ENCODE data around the gene EAPP.
"Not testable (repeated sequence)": the region's sequence is repeated elsewhere in the genome, so short reads cannot be mapped to it uniquely, and the experiment has no call there.

The EAPP gene

GRCh38 chr14:34478261-34478660, 61.2 kb downstream of the EAPP start:
- no peak for DNase-seq

- not testable (repeated sequence) for DNase-seq
Observed at GRCh38 chr14:34476036-34476435, 63.5 kb downstream of the EAPP start.

- DNase-seq, result no peak
Observed at GRCh38 chr14:34475163-34475562, 64.3 kb downstream of the EAPP start.

GRCh38 chr14:34474187-34474679, 65.3 kb downstream of the EAPP start:
- no peak for DNase-seq

- no peak for DNase-seq
Observed at GRCh38 chr14:34472706-34473279, 66.7 kb downstream of the EAPP start.

- DNase-seq, result no peak
Observed at GRCh38 chr14:34470319-34470718, 69.2 kb downstream of the EAPP start.

- DNase-seq, result no peak
Observed at GRCh38 chr14:34466691-34467090, 72.8 kb downstream of the EAPP start.
